ENCODE results near the gene ALB. TPM values are rescaled to one million over a fixed set of nuclear protein-coding genes. Genes with fewer than 3 reads are reported as not detected.

Gene ALB
- total RNA-seq, 2 donors from 2014 or later = 391 to 538 TPM

DNA sequence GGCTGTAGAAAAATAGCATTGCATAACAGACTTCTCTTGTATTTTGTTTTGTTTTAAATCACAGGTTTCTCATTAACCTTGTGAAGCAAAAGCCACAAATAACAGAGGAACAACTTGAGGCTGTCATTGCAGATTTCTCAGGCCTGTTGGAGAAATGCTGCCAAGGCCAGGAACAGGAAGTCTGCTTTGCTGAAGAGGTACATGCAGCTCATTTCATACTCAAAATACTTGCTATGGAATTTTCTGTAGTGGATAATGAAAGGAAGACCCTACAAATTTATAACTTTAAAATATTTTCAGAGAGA, 49.6 kb downstream of the ALB start:
- H3K27me3 ChIP-seq = no peaks in the 10 kb centered on the region
- peak in 2 of 4 donors; percentile 13 to 22 for DNase-seq
- no peak for TF ChIP-seq POLR2A (IDR thresholded peaks at IDR 0.05)
- TF ChIP-seq, protein P1, sequence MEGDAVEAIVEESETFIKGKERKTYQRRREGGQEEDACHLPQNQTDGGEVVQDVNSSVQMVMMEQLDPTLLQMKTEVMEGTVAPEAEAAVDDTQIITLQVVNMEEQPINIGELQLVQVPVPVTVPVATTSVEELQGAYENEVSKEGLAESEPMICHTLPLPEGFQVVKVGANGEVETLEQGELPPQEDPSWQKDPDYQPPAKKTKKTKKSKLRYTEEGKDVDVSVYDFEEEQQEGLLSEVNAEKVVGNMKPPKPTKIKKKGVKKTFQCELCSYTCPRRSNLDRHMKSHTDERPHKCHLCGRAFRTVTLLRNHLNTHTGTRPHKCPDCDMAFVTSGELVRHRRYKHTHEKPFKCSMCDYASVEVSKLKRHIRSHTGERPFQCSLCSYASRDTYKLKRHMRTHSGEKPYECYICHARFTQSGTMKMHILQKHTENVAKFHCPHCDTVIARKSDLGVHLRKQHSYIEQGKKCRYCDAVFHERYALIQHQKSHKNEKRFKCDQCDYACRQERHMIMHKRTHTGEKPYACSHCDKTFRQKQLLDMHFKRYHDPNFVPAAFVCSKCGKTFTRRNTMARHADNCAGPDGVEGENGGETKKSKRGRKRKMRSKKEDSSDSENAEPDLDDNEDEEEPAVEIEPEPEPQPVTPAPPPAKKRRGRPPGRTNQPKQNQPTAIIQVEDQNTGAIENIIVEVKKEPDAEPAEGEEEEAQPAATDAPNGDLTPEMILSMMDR (IDR thresholded peaks at IDR 0.05) = no peak
- H3K4me1 ChIP-seq = peaks cover 18% of the 10 kb centered on the region
- H3K36me3 ChIP-seq (replicated peaks in 1 of 2; ENCODE audit: insufficient read depth in 1 of 2, low read depth in 2 of 2) = no peaks in the 10 kb centered on the region
- H3K4me3 ChIP-seq = no peak overlapping the region
- H3K9me3 ChIP-seq = no peaks in the 10 kb centered on the region
- H3K27ac ChIP-seq = peak overlapping the region in 3 of 4 donors; percentile 21 to 42 (median 30)
- no peak for ATAC-seq
- intact Hi-C loops (cut with DNase I) = no loop called here

DNA sequence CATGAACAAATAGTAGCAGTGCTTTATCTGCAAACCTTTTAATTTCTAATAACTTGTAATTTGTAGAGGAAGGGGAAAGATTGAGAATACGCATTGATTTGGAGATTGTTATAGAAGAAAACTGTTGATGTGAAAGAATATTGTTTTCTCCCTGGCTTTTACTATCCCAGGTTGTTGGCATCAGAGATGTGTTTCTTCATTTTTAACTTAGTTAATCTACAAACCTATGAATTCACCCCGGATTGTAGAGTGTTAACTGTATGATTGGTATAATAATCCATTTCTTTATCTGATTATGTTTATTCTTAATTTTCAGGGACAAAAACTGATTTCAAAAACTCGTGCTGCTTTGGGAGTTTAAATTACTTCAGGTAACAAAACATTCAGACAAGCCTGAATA, 50.8 kb downstream of the ALB start:
- Histone ChIP-seq H3K4me1 (peaks cover 18% of the 10 kb centered on the region), H3K9me3 (no peaks in the 10 kb centered on the region), H3K4me3 (no peak overlapping the region), H3K27me3 (no peaks in the 10 kb centered on the region), H3K27ac (no peak overlapping the region), H3K36me3 (replicated peaks in 1 of 2; ENCODE audit: insufficient read depth in 1 of 2, low read depth in 2 of 2) (no peaks in the 10 kb centered on the region)
- WGBS, 2 donors = 43 to 49% methylated on average over 3 of the region's 3 CpGs
- ATAC-seq (no peak), DNase-seq (no peak)
- TF ChIP-seq, protein P1 (IDR thresholded peaks at IDR 0.05) = no peak
- TF ChIP-seq POLR2A (IDR thresholded peaks at IDR 0.05) = no peak
- intact Hi-C loops (cut with DNase I) = no loop called here

DNA sequence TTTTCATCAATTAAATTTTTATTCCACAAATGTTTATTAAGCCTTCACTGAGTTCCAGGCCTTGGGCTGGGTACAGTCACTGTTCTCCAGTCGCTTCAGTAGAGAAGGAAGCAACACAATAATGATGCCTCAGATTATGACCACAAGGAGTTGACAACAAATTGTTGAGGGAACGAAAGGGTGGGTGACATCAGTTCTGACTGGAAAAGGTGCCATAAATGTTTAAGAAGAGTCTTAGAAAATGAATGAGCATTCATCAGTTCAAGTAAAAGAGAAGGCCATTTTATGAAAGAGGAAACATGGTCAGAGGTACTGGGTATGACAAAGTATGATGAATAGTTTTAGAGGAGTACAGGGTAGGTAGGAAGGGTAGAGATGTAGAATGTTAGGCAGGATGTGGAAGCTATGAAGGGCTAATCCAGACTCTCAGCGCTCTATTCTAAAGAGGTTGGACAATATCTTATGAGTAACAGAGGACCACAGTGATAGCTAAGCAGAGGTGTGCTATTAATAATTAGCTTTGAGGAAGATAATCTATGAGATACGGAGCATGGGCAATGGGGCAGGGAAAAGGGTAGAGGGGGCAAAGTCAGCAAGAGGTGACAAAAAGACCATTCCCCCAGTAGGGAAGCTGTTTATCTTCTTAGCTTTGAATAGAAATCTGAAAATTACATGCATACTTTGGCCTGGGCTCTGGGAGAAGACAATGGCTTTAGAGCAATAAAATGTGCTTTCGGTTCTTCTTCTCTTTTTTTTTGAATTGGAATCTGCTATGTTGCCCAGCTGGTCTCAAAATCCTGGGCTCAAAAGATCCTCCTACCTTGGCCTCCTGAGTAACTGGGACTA, 52.3 kb downstream of the ALB start:
- Histone ChIP-seq H3K9me3 (no peaks in the 10 kb centered on the region), H3K27me3 (no peaks in the 10 kb centered on the region), H3K4me1 (peaks cover 10% of the 10 kb centered on the region), H3K4me3 (no peak overlapping the region), H3K27ac (no peak overlapping the region), H3K36me3 (replicated peaks in 1 of 2; ENCODE audit: insufficient read depth in 1 of 2, low read depth in 2 of 2) (no peaks in the 10 kb centered on the region)
- ATAC-seq (no peak), DNase-seq (no peak)
- WGBS, 2 donors = 80 to 82% methylated on average over 5 of the region's 5 CpGs
- intact Hi-C loops (cut with DNase I) = no loop called here
- TF ChIP-seq, protein P1 (IDR thresholded peaks at IDR 0.05) = no peak
- TF ChIP-seq POLR2A (IDR thresholded peaks at IDR 0.05) = no peak

DNA sequence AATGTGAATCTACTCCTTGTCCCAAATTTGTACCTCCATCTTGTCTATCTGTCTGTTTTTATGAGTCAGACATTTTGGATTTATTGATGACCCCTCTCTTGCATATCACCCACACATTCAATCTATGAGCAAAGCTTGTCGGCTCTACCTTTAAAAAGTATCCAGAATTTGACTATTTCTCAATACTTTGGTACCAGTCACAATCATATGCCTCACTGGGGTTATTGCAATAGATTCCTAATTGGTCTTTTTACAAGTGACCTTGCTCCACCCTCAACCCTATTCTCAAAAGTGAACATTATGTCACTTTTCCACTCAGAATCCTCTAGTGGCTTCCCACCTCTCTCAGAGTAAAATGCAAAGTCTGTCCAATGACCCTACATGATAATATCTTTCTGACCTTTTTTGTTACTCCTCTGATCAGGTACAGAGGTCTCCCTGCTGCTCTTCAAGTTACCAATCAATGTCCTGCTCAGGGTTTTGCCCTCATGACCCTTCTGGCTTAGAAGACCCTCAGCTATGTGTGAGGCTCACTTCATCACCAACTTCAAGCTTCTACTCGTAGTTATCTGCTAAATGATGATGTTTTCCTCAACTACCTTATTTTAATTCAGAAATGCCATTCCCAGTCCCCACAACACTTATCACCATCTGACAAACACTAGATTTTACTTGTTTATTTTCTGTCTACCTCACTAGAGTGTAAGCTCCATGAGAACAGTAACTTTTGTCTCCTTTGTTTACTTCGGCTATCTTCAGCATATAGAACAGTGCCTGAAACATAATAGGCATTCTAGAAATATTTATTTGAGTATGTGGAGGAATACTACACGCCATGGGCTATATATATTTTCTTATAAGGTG, 54.3 kb downstream of the ALB start:
- H3K27me3 ChIP-seq = no peaks in the 10 kb centered on the region
- DNase-seq = no peak
- H3K36me3 ChIP-seq (replicated peaks in 1 of 2; ENCODE audit: insufficient read depth in 1 of 2, low read depth in 2 of 2) = no peaks in the 10 kb centered on the region
- no peak overlapping the region for H3K4me3 ChIP-seq
- no peak overlapping the region for H3K27ac ChIP-seq
- TF ChIP-seq, protein P1 (IDR thresholded peaks at IDR 0.05) = no peak
- no peak for TF ChIP-seq POLR2A (IDR thresholded peaks at IDR 0.05)
- intact Hi-C loops (cut with DNase I) = no loop called here
- no peak for ATAC-seq
- WGBS, 2 donors = 83% methylated on average over 4 of the region's 4 CpGs
- peaks cover 4% of the 10 kb centered on the region for H3K4me1 ChIP-seq
- no peaks in the 10 kb centered on the region for H3K9me3 ChIP-seq

All from body of pancreas (tissue), 4 donors.